Mesenteric fat pad (tissue), 1 donor: ENCODE data around the gene ABCC2. TPM values are rescaled to one million over a fixed set of nuclear protein-coding genes. Genes with fewer than 3 reads are reported as not detected.
"Not testable (repeated sequence)": the region's sequence is repeated elsewhere in the genome, so short reads cannot be mapped to it uniquely, and the experiment has no call there.

Experiments used
- DNase-seq: peaks from one replicate; pipeline ENCODE4 v3.0.0-alpha.2; 2020; ENCODE audit warnings: low spot score
- long read RNA-seq: library from polyadenylated mRNA; unstranded; transcript quantifications from one replicate; pipeline ENCODE4 v2.0.0, GENCODE V29; 2020
- total RNA-seq: library from RNA; stranded (reverse); fragmentation: NEBNext Ultra II Directional; extraction: Animal tissue kit (Norgen Biotek cat#: 25700); gene quantifications from one replicate; pipeline ENCODE4 v1.2.1, GENCODE V29; 2021
- donor health status: DM: yes; HTN: yes; CAD: no.

The ABCC2 gene
- total RNA-seq: 2.8 TPM
- long read RNA-seq: 0 reads

DNA sequence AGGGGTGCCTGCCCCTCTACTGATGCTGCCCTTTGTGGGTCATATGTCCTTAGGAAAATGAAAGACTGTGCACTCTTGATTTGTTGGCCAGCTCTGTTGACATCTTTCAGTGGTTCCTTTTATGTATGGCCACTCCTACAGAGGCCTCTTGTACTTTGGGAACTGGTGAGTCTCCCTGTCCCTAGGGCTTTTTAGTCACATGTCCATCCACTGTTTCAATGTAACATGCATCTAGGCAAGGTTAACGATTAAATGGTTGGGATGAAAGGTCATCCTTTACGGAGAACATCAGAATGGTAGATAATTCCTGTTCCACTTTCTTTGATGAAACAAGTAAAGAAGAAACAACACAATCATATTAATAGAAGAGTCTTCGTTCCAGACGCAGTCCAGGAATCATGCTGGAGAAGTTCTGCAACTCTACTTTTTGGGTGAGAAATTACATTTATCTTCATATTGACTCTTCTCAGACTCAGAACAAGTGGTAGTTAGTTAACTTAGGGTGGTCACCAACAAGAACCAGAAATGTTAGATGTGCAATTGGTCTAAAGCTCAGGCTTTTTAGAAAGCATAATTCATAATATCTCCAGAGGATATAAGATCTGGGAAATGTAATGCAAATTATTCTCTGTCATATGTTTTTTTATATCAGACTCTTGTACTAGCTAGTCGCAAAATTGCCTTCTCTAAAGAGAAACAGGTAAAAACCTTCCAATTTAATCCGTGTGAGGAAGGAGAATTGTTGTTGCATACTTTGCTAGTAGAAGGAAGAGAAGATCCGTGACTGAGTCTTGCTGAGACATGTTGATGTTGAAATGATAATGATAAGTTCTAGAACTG is at the start of gene ABCC2:
Gene ABCC2 (plus strand): TSS at position 194 of the 840 bp plus-strand sequence. CDS start 205 bp downstream, at position 399.
- no peak for DNase-seq

DNA sequence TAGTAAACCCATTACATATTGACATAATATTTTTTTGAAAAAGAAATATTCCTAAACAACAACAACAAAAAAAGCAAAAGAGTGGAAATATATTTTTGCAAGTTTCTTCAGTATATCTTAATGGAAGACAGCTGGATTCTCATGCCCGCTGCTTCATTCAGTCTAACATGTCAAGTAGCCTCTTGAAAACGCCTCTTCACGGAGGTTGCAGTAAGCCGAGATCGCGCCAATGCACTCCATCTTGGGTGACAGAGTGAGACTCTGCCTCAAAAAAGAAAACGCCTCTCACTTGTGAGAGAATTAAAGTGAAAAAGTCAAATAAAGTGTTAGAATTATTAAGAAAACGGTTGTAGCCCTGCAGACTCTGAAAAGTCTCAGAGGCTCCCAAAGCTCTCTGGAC is 49.1 kb upstream of the ABCC2 start:
- no peak for DNase-seq

DNA sequence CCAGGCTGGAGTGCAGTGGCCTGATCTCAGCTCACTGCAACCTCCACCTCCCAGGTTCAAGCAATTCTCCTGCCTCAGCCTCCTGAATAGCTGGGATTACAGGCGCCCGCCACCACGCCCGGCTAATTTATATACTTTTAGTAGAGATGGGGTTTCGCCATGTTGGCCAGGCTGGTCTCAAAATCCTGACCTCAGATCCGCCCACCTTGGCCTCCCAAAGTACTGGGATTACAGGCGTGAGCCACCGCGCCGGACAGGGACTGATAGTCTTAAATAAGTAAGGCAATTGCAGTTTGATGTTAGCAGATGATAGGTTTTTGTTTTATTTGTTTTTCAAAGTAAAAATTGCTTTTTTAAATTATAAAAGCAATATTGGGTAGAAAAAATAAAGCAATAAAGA is 48.3 kb upstream of the ABCC2 start:
- DNase-seq: not testable (repeated sequence)

DNA sequence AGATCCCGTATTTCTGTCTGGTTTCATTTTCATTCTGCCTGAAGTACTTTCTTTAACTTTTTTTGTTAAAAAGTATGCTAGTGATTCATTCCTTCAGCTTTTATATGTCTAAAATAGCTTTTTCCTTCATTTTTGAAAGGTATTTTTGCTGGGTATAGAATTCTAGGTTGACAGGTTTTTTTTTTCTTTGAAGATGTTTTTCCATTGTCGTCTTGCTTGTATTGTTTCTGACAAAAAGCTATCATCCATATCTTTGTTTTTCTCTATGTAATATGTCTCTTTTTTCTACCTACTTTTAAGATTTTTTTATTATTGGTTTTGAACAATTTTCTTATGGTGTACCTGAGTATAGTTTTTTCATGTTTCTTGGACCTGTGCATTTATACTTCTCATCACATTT is 42.2 kb upstream of the ABCC2 start:
- no peak for DNase-seq

- DNase-seq: no peak
These were observed 41.4 kb upstream of the ABCC2 start for GRCh38 chr10:99740933-99741559.

GRCh38 chr10:99742254-99742653 is 40.2 kb upstream of the ABCC2 start:
- no peak for DNase-seq

- no peak for DNase-seq
These were observed 39.7 kb upstream of the ABCC2 start for GRCh38 chr10:99742701-99743100.

- no peak for DNase-seq
These were observed 38.6 kb upstream of the ABCC2 start for GRCh38 chr10:99743841-99744240.

DNA sequence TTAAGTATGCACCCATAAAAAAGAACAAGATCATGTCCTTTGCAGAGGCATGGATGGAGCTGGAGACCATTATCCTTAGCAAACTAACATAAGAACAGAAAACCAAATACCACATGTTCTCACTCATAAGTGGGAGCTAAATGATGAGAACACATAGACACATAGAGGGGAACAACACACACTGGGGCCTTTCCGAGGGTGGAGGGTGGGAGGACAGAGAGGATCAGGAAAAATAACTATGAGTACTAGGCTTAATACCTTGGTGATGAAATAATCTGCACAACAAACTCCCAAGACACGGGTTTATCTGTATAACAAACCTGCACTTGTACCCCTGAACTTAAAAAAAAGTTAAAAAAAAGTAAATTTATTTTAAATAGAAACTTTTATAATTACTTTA is 36.3 kb upstream of the ABCC2 start:
- not testable (repeated sequence) for DNase-seq

GRCh38 chr10:99748823-99749451 is 33.5 kb upstream of the ABCC2 start:
- no peak for DNase-seq

DNA sequence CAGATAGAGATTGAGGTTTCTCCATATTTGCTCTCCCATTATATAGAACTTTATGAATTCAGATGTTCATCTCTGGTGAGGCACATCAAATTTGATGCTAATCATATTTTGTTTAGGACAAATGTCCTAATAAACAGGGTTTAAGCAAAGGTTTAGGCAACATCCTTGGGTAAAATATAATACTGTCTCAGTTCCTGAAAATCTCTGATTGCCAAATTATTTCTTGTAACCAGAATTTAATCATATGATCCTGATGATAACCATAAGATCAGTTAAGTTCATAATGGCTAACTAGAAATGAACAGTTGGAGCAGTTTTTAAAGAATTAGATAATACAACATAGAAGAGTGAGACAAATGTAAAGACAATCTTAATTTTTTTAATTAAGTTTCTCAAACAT is 31.8 kb upstream of the ABCC2 start:
- DNase-seq: no peak

- DNase-seq: no peak
These were observed 27.8 kb upstream of the ABCC2 start for GRCh38 chr10:99754670-99755069.

DNA sequence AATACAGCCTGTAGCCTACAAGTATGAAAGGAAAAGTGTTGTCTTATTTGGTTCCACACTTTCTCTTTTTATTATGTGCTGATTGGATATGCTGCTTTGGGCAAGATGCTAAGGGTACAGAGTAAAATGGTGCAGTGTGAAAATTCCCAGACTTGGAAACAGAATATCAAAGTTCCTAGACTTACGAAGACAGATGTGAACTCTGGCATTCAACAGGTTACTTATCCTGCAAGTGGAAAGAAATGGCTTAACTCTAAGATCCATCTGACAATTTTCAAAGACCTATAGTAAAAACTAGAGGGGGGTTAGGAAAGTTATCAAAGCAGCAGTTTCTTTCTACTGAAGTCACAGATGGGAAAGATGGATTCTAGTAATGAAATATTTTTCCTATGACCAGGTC is 26.3 kb upstream of the ABCC2 start:
- no peak for DNase-seq

- no peak for DNase-seq
These were observed 24.1 kb upstream of the ABCC2 start for GRCh38 chr10:99758211-99758891.

- no peak for DNase-seq
These were observed 22.1 kb upstream of the ABCC2 start for GRCh38 chr10:99760321-99760720.

- DNase-seq: no peak
These were observed 21.1 kb upstream of the ABCC2 start for GRCh38 chr10:99761365-99761764.

DNA sequence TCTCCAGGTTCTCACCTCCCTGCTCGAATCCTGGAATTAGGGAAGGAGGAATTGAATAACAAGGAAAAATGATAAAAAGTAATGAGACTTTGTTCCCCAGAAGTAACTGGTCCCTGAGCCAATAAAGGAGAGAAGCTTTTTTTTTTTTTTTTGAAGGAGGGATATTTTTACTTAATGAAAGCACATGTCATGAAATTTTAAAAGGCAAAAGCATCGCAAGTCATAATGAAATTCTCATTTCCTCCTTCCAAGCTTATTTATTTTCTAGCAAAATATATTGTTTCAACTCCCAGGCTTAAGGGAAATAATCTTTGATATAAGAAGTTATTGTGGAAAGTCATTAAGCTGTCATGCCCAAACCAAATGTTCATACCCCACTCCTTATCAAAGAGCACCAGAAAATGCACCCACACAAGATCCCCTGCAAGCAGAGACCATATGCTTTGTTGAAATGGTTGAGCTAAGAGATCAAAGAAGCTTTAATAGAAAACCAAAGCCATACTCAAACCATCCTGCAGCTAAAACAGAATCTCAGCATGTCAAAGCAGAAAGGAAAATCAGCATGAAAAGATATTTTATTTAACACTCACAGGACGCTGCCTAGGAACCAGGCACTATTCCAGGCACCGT is 16.7 kb upstream of the ABCC2 start:
- DNase-seq: no peak

GRCh38 chr10:99766302-99766681 is 16.1 kb upstream of the ABCC2 start:
- DNase-seq: no peak

- no peak for DNase-seq
These were observed 14.5 kb upstream of the ABCC2 start for GRCh38 chr10:99767901-99768300.

GRCh38 chr10:99768556-99768955 is 13.9 kb upstream of the ABCC2 start:
- no peak for DNase-seq

DNA sequence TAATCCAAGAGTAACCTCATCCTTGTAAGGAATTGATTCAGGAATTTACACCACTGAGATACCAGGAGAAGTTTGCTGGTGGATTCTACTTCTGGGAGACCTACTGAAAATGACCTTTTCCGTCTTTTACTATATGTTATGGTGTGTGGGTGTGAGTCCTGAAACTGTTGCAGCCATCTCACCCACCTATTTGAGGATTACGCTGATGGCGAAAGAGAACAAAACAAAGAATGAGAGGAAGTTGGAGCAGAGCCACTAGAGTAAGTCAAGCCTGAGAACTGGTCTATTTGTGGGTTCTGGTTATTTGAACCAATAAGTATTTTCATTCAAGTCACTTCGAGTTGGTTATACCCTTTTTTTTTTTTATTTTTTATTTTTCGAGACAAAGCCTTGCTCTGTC is 12.7 kb upstream of the ABCC2 start:
- no peak for DNase-seq
